Measurements from ENCODE around the gene ICE2.
"Not testable (repeated sequence)": the region's sequence is repeated elsewhere in the genome, so short reads cannot be mapped to it uniquely, and the experiment has no call there.

Gene ICE2

DNA sequence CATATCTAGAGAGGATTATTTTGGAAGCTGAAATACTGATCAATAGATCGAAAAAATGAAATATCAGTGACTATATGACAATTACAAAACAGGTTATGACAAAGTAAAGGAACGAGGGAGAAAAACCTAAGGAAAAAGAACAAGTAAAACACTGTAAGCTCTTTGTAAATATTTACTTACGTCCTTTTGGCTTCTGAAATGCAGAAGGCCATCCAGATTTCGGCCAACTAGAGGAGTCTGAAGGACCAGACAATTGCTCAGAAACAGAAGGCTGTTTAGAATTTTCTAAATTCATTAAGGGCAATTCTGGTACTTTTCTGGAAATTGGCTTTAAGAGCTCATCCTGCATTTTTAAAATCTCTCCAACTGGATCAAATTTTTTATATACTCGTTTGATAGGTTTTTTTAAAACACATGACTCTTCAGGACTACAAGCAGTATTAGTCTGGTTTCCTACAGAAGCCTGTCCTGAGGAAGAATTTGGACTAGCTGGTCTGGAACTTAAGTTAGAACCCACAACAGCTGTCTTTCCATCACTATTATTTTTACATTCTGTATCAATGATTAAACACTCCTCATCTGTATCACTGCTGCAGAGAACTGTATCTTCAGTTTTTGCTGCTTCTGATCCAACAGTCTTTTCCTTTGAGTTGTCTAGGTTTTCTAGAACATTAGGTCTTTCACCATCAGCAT is 30.1 kb downstream of the ICE2 start:
- DNase-seq (ENCODE audit: low read depth in 1 of 2, low spot score in 1 of 2) = no peak

DNA sequence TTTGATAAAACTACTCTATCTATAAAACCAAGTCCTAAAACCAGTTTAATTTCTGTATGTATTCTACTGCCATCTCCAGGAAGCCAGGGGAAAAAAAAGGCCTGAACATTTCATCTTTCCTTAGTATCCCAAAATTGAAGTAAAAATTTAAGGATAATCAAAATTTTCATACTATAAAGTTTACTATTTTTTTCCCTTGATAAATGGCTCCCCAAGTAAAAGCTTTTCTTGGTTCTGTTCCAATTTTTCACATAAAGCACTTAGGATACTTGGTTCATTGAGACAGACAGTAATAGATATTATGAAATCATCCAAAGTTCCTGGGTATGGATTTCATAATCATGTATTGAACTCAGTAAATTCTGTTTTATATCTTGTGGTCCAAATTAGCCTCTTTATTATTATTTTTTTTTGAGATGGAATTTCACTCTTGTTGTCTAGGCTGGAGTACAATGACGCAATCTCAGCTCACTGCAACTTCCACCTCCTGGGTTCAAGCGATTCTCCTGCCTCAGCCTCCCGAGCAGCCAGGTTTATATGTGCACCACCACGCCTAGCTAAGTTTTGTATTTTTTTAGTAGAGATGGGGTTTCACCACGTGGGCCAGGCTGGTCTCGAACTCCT is 34.5 kb downstream of the ICE2 start:
- no peak for DNase-seq (ENCODE audit: low read depth in 1 of 2, low spot score in 1 of 2)

DNA sequence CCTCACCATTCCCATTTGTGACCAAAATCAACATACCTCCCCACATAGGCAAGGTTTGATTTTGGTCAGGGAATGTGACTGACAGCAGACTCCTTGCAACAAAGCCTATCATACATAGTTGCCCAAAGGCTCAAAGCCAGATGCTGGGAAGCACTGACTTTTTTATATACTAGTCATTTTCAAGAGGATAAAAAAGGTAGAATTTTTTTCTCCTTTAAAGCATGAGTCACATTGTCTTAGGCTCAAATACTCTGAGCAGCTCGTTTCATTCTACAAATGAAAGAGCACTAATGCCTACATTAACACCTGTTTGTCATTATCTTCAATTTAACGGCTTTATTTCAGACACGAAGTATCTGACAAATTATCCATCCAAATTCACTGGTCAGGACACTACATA is 36.2 kb downstream of the ICE2 start:
- no peak for DNase-seq (ENCODE audit: low read depth in 1 of 2, low spot score in 1 of 2)

DNA sequence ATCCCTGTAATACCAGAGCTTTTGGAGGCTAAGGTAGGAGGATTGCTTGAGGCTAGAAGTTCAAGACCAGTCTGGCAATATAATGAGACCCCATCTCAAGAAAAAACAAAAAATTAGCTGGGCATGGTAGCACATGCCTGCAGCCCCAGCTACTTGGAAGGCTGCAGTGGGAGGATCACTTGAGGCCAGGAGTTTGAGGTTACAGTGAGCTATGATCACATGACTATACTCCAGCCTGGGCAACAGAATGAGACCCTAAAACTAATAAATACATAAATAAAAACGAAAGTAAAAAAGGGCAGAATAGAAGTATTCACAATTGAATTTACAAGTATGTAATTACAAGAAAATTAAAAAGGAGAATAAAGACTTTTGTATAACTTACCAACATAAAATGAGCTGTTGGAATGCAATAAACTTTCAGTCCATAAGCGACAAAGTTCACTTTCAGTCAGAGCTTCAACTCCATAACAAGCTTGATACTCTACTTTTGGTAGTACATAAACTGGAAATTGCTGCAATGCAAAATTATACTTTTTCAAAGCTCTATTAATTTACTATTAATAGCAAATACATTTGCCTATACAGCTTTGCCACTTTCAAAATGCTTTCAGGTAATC is 36.8 kb downstream of the ICE2 start:
- DNase-seq (ENCODE audit: low read depth in 1 of 2, low spot score in 1 of 2) = no peak

DNA sequence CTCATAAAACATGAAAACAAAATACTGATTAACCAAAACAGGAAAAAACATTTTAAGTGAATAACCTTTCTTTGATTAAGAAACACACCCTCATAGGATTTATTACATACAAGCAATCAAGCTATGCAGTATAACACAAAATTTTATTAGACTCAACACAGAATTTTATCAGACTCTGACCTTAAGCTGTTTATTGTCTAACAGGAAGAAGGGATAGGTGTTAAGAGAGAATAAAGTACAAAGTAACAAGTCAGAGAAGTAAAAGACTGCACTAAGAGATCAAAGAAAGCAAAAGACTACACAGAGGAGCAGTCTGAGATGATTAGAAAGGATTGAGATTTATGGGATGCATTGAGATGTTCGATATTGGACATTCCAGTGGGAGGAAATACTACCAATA is 37.6 kb downstream of the ICE2 start:
- no peak for DNase-seq (ENCODE audit: low read depth in 1 of 2, low spot score in 1 of 2)

DNA sequence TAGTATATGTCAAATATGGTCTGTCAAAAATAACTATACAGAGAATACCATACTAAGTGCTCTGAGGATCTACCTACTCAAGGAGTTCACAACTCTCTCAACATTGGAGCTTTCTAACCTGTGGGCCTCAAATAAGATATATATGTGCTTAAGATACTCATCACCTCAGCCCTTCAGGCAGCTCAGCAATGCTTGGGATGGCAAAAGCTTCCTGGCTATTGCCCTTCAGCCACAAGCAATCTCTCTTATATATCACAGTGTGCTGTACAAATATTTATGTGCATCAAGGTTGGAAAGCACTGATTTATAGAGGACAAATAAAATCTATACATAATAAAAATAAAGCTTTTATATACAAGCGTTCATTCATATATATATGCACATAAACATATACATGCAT is 40.3 kb downstream of the ICE2 start:
- no peak for DNase-seq (ENCODE audit: low read depth in 1 of 2, low spot score in 1 of 2)

DNA sequence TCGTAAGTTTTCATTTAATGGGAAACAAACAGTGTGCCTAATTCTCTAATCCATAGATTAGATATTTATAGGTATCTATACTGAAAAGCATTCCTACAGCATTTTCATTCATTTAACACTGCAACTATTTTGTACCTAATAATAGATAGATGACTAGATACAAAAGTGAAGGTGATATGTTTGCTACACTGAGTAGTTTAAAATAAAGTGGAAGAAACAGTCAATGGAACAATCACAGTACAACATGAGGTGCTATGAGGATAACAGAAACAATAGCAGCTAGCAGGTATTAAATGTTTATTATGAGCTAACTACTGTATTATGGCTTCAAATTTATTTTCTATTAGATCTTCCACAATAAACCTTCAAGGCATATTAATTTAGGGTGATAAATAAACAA is 50.0 kb downstream of the ICE2 start:
- no peak for DNase-seq (ENCODE audit: low read depth in 1 of 2, low spot score in 1 of 2)

DNA sequence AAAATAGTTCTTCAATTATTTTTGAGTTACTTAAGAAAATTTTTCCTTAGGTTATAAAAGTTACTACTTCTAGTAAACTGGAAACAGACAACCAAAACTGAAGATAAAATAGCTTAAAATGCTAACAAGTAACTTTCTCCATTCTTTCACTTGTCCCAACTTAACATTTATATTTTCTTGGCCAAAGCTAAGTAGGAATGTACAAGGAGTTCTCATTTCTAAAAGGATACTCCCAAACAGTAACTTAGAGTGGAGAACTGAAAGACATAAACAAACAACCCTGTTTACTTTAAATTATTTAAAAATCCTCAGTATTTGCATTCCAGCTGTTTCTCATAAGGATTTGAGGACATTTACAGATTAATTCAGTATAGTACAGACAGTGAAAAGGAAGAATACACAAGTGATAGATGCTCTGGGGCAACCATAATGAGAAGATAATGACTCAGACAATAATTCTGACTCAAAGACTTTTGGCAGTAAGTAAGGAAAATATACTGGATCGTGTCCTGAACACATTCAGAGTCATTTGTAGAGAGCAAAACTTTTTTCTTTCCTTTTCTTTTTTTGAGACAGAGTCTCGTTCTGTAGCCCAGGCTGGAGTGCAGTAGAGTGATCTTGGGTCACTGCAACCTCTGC is 52.0 kb downstream of the ICE2 start:
- no peak for DNase-seq (ENCODE audit: low read depth in 1 of 2, low spot score in 1 of 2)

DNA sequence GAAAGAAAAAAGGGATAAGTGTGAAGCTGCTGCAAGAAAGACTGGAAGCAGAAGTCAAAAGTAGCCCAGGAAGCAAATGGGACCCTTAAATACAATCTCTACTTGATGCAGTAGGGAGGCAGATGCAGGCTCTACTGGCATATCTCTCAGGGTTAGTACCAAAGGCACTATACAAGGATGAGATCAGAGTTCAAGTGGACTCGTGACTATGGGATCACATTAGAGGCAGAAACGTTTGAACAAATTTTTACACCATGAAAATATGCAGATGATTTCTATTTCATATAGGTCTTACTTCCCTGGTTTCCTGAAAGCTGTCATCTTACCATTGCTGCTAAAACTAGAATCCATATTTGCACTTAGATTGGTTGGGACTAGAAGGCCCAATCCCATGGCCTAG is 53.5 kb downstream of the ICE2 start:
- no peak for DNase-seq (ENCODE audit: low read depth in 1 of 2, low spot score in 1 of 2)

DNA sequence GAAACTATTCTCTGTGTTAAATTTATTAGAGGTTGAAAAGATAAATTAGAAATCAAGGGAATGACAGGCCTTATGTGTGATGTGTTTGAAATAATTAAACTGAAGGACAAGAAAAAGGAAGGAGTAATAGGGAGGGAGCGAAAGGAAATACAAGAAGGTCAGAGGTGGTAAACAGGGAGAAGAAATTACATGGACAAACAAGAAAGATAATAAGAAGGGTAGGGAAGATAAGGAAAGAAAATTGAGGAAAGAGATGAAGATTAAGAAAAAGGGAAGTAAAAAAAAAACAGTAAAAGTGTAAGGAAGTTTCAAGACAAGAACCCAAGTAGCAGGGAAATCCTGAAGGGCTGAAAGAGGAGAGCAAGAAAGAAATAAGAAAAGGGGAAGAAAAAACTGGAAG is 54.9 kb downstream of the ICE2 start:
- no peak for DNase-seq (ENCODE audit: low read depth in 1 of 2, low spot score in 1 of 2)

DNA sequence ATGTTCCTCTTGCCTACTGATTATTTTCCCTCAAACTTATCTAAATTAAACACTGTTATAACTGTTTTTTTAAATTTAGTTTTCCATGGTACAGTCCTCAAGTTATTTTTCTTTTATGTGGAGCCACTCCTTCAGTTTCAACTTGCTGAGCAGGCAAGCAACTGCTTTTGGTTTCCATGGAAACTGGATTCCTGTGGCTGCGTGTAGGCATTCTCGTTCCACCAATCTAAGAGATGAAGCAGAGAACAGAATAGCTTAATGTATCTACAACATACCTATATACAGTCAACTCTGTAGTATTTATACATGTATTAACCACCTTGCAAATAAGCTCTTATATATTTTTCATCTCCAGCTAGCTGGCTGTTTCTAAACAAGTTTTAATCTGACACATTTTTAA is 55.4 kb downstream of the ICE2 start:
- no peak for DNase-seq (ENCODE audit: low read depth in 1 of 2, low spot score in 1 of 2)

DNA sequence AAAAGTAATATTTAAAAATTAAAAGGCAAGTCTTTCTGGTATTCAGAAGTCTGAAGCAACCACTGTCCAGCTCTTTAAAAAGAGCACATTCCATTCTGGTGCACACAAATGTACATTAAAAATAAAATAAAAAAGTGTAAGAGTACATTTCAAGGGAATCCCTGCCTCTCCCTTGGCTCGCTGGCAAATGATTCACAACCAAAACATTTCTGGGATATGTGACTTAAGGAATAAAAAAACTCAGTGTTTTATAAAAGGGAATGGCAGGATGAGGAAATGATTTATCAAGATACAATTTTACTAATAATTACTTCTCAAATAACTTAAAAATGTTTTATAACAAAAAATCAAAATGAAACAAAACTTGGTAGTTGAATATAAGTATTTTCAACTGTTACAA is 57.4 kb downstream of the ICE2 start:
- DNase-seq (ENCODE audit: low read depth in 1 of 2, low spot score in 1 of 2) = no peak

DNA sequence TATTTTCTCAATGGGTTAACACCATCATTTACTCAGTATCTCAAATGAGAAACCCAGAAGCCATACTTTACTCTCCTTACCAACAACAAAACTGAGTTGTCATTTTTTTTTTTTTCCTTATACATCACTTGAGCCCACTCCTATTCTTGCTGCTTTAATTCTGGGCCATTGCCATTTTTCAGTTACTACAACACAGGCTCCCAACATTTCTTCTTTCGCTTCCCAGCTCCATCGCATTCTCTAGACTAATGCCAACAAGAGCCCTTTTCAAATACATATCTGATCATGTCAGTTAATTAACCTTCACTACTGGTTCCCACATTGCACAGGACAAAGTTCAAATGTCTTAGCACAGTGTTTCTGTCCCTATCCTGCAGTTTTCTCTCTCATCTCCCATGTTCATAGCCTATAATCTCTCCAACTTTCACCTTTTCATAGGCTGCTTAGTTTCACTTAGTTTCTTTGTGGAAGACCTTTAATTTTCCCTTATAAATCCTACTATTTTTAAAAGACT is 58.7 kb downstream of the ICE2 start:
- DNase-seq (ENCODE audit: low read depth in 1 of 2, low spot score in 1 of 2) = no peak

DNA sequence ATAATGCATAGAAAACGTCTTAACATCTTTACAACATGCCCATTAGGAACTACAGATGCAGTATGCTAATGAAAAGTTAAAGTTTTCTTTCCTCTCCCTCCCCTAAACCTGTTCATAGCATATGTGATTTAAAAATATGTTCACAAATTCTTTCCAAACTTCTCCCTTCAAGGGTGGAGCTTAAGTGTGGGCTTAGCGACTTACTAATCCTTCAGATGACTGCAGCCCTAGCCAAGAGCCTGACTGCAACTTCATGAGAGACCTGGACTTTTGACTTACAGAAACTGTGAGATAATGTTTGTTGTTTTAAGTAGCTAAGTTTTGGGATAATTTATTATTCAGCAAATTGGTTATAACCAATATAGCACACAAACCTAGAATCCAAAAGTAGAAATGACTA is 59.2 kb downstream of the ICE2 start:
- no peak for DNase-seq (ENCODE audit: low read depth in 1 of 2, low spot score in 1 of 2)

DNA sequence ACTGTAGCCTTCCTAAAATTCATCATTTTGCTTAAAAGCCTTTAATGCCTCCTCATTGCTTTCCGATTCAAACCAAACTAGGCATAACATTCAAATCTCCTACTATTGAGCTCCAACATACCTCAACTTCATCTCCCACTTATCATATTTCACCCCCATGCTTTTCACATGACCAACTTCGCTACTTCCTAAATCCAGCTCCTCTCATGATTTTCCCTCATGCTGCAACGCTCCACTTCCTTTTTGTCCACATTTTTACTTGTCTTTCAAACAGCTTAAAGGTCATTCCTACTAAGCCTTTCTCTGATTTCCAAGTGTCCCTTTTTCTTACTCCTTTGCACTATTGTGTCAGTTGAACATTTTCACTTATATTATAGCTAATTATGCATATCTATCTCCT is 60.8 kb downstream of the ICE2 start:
- no peak for DNase-seq (ENCODE audit: low read depth in 1 of 2, low spot score in 1 of 2)

DNA sequence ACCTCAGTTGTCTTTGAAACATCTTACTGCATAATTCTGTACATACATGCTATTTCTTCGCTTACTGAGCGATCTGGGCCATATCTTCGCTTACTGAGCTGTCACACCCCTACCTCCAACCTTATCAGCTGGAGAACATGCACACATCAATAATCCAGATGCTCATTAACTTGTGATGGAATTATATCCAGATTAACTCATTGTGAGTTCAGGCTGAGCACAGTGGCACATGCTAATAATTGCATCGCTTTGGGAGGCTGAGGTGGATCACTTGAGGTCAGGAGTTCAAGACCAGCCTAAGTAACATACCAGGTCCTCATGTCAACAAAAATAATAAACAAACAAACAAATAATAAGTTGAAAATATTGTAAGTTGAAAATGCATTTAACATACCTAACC is 61.8 kb downstream of the ICE2 start:
- no peak for DNase-seq (ENCODE audit: low read depth in 1 of 2, low spot score in 1 of 2)

DNA sequence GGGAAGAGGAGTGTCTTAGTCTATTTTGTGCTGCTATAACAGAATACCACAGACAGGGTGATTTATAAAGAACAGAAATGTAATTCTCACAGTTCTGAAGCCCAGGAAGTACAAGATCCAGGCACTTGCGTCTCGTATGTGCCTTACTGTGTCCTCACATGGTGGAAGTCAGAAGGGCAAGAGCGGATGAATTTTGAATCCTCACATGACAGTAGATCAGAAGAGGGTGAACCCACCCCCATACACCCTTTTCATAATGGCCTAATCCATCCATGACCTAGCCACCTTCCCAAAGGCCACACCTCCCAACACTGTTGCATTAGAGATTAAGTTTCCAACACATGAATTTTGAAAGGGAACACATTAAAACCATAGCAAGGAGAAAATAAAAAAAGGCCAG is 62.5 kb downstream of the ICE2 start:
- no peak for DNase-seq (ENCODE audit: low read depth in 1 of 2, low spot score in 1 of 2)

DNA sequence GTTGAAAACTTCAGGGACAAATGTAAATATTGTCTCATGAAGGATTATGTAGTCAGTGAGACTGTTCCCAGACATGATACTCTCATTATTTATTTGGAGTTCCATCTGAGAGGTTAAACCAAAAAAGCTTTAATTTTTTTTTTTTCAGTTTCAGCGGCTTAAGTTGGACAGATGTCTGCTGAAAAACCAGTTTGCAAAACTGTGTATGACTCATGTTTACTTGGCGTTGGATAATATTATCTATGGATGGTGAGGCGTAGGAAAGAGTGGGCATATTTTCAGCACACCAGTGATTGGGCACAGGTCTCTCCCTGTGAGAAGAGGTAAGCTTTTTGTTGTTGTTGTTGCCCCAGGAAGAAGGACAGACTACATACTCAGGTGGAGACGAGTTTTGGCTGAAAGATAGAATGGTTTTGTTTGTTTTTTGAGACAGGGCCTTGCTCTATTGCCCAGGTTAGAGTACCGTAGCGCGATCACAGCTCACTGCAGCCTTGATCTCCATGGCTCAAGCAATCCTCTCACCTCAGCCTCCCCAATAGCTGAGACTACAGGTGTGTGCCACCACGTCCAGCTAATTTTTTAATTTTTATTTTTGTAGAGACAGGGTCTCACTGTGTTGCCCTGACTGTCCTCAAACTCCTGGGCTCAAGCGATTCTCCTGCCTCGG is 64.8 kb downstream of the ICE2 start:
- no peak for DNase-seq (ENCODE audit: low read depth in 1 of 2, low spot score in 1 of 2)

DNA sequence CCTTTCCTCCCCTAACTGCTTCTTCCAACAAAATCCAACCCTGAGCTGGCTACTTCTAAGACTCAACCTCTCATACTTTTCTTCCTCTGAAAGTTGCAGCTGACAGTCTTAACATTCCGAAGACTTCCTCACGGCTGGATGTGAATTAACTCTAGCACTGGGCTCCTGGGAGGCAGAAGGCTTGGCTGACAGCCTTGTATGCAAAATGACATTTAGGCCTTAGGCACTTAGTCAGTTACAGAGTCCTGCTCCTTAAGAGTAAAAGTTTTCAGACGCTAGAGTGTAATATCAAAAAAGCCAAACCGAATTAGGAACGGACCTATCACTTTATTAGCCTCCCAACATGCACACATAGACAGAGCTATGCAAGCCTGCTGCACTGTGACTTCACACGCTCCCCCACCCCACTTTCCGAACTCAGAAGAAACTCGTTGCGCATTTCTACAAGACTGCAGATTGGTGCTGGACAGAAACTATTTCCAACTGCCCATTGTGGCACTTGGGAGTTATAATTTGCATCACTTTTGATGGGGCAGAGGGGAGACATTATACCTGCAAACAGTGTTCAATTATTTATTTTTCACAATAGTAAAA is 65.6 kb downstream of the ICE2 start:
- DNase-seq (ENCODE audit: low read depth in 1 of 2, low spot score in 1 of 2) = no peak

DNA sequence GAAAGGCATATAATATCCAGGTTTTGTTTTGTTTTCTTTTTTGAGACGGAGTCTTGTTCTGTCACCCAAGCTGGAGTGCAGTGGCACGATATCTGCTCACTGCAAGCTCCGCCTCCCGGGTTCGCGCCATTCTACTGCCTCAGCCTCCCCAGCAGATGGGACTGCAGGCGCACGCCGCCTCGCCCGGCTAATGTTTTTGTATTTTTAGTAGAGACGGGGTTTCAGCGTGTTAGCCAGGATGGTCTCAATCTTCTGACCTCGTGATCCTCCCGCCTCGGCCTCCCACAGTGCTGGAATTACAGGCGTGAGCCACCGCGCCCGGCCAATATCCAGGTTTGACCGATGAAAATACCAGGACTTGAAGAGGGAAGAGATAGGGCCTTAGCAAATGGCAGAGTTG is 66.1 kb downstream of the ICE2 start:
- DNase-seq (ENCODE audit: low read depth in 1 of 2, low spot score in 1 of 2) = not testable (repeated sequence)

DNA sequence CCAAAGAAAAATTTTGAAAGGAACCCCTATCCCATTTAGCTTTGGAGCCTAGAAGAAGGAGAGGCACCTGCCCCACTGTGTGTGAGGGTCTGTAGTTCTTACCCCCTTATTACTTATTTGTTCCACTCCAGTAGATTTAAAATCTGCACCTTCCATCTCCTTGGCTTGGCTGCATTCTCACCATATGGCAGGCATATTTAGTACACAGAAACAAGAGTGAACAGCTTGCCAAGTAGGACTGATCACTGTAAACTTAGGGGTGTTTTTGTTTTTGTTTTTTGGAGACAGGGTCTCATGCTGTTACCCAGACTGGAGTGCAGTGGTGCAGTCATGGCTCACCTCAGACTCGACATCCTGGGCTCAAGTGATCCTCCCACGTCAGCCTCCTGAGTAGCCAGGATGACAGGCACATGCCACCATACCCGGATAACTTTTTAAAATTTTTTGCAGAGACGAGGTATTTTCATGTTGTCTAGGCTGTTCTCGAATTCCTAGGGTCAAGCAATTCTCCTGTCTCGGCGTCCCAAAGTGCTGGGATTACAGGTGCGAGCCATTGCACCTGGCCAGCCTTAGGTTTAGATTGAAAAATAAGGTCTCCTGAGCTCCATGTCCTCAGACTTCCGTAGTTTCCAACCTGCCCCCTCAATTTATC is 67.0 kb downstream of the ICE2 start:
- no peak for DNase-seq (ENCODE audit: low read depth in 1 of 2, low spot score in 1 of 2)
